GM21447 (cell line): ENCODE measurements around the gene COL16A1.

Source experiments
- ATAC-seq: cut with Tn5 transposase; IDR thresholded peaks from one replicate; pipeline ENCODE4 v1.9.1; 2021; ENCODE audit not compliant: unreplicated experiment

Gene COL16A1

GRCh38 chr1:31627930-31628559 is 75.8 kb downstream of the COL16A1 start:
- no peak for ATAC-seq

DNA sequence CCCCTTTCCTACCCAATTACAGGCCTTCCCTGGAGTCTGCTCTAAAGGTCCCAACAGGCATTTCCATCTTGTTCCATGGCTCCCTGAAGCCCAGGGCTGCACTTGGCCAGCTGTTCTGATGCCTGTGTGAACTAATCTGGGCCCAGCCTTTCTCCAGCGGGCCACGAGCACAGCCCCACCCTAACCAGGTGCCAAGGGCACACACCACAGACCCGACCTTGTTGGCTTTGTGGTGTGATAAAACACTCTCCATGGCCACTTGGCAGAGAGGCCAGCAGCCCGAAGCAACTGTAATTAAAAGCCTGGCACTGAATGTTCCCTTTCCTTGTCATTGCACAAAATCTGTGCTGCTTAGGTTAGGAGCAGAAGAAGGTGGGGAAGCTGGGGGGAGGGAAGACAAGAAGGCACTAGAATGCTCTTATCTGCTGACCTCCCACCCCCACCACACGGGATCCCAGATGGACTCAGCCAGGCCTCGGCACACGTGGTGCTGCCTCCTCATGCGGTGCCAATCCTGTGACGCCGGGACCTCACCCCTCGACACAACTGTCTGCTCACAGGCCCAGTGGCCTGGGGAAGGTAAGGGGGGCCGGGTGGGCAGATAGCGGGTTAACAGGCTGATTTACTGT is 76.4 kb downstream of the COL16A1 start:
- ATAC-seq = no peak

- ATAC-seq = no peak
Observed at GRCh38 chr1:31626223-31627207, 77.3 kb downstream of the COL16A1 start.

DNA sequence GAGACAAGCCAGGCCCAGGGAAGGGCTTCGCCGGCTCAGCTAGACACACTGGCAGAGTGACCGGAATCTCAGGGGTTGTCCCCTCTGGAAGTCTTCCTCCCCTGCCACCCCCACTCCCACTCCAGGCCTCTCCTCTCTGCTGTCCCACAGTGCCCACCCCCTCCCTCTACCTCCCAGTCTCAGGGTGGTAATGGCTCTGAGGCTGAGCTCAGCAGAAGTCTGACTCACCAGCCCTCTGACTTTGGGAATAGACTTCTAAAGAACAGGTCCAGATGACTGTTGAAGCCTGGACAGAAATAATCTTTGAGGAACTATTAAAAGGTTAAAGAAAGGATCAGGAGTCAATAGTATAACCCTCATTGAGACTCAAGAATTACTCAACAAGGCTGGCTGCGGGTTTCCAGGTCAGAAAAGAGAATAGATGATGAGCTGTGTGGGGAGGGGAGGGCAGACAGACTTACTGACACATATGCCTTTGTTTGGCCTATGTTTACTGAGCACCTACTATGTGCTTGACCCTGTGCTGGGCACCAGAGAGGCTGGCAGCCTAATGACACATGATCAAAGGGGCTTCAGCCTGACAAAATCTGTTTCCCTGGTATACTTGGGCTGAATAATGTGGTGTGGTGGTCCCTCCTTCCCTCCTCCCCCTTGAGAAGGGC is 78.1 kb downstream of the COL16A1 start:
- ATAC-seq = no peak

- ATAC-seq = no peak
Observed at GRCh38 chr1:31624731-31625514, 78.9 kb downstream of the COL16A1 start.

DNA sequence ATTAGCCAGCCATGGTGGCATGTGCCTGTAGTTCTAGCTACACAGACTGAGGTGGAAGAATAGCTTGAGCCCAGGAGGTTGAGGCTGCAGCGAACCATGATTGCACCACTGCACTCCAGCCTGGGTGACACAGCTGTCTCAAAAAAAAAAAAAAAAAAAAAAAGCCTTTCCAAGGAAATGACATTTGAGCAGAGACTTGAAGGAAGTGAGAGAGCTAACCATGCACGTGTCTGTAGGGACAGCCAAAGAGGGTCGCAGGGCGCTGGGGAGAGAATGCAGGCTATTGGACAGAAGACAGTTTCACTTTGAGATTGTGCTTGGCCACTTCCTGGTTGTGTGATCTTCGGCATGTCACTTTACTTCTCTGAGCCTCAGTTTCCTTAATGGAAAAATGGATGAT is 79.5 kb downstream of the COL16A1 start:
- ATAC-seq = no peak

DNA sequence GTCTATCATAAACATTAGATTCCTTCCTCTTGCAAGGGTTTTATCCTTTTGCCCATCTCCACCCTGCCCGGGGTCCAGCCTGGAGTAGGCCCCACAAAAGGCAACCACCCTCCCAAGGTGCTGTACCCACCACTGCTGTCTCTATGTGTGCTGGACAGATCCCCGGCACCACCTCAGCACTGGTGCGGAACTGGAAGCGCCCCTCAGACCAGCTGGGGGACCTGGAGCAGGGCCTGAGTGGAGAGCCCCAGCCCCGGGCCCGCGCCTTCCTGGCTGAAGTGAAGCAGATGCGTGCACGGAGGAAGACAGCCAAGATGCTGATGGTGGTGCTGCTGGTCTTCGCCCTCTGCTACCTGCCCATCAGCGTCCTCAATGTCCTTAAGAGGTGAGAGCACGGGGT is 80.5 kb downstream of the COL16A1 start:
- no peak for ATAC-seq

GRCh38 chr1:31621847-31622730 is 81.7 kb downstream of the COL16A1 start:
- no peak for ATAC-seq

DNA sequence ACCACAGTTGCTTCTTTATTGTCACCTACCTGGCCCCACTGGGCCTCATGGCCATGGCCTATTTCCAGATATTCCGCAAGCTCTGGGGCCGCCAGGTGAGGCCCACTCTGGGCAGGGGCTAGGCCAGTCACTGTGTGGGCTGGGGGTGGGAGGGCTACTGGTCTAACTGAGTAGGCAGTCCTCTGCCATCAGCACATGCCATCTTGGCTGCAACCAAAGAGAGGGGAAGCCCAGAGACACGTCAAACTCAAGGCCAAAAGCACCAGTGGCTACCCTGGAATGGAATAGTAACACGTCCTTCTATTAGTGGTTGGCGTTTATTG is 82.4 kb downstream of the COL16A1 start:
- no peak for ATAC-seq

DNA sequence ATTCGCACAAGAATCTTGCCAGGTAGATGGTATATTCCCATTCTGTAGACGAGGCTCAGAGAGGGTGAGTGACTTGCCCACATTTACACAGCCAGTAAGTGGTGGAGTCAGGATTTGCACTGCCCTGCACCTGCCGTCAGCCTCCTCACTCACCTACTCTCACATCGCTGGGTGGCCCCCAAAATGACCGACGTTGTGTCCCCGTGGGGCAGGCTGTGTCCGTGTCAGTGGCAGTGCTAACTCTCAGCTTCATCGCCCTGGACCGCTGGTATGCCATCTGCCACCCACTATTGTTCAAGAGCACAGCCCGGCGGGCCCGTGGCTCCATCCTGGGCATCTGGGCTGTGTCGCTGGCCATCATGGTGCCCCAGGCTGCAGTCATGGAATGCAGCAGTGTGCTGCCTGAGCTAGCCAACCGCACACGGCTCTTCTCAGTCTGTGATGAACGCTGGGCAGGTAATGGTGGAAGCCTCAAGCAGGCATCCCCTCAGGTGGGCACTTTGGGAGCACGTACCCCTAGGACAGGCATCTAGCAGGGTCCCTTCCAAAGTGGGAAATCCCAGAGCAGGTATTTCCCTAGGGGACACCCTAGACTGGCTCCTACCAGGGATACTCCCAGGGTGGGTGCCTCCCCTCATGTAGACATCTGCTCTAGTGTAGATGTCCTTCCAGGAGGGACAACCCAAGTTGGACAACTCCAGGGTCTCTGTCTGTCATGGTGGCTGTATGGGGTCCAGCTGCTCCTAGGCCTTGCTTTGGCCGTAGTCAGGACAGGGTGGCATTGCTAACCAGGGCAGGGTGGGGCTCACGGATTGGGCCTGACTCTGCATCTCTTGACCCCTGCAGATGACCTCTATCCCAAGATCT is 83.0 kb downstream of the COL16A1 start:
- no peak for ATAC-seq

DNA sequence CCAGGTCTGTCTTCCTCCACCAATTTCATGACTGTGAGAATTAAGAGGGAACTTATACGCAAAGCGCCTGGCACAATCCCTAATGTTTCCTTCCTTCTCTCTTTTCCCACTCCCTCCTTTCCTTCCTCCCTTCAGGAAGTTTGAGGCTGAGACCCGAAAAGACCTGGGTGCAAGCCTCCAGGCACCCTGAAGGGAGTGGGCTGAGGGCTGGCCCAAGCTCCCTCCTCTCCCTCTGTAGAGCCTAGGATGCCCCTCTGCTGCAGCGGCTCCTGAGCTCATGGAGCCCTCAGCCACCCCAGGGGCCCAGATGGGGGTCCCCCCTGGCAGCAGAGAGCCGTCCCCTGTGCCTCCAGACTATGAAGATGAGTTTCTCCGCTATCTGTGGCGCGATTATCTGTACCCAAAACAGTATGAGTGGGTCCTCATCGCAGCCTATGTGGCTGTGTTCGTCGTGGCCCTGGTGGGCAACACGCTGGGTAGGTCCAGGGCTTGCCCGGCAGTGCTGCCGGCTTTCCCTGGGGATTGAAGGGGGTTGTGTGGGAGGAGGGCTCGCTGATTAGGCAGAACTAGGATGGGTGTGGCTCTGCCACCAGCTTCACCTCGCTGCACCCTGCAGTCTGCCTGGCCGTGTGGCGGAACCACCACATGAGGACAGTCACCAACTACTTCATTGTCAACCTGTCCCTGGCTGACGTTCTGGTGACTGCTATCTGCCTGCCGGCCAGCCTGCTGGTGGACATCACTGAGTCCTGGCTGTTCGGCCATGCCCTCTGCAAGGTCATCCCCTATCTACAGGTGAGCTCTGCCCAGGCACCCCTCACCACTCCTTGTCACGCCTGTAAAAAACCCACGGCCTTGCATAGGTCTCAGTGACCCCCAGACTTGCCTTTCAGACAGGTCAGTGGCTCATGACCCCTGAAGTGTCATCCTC is 84.6 kb downstream of the COL16A1 start:
- no peak for ATAC-seq

- ATAC-seq = no peak
Observed at GRCh38 chr1:31617916-31618746, 85.7 kb downstream of the COL16A1 start.

- ATAC-seq = no peak
Observed at GRCh38 chr1:31617218-31617915, 86.5 kb downstream of the COL16A1 start, which contains the start of gene HCRTR1. Gene HCRTR1, plus strand, starts transcription at chr1:31617689. Its CDS starts 1,504 bp downstream, at chr1:31619193.

DNA sequence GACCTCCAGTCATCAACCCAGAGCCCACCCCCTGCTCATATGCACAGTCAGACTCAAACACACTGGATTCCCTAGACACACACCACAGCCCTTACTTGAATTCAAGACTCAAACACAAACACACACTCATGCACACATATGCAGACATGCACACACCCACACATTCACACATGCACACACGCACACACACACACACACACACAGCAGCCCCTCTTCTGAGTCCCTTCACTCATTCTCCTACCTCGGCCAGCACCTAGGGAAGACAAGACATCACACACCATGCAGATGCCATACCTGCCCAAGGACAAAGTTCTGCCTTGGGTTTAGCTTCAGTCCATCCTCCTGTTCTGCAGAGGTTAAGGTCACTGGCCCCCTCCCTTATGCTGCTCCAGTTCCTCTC is 87.9 kb downstream of the COL16A1 start:
- ATAC-seq = no peak

DNA sequence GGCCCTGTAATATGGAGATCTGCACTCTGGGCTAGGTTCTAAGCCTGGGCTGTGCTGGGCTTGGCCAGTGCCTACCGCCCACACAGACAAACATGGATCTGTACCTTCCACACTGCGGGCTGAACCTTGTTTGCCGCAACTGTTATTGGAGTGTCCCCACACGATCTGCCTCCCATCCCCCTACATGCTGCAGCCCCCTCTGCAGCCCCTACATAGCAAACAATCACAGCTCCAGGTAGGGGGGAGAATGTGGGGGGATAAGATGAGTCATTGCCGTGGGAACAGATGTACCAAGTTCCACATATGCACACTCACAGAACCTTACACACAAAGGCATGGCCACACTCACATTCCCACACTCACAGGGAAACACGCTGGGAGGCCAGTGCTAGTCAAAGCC is 88.4 kb downstream of the COL16A1 start:
- no peak for ATAC-seq

- ATAC-seq = no peak
Observed at GRCh38 chr1:31614414-31615005, 89.3 kb downstream of the COL16A1 start.
